Measurements from ENCODE around the gene INPP5B.

DNA sequence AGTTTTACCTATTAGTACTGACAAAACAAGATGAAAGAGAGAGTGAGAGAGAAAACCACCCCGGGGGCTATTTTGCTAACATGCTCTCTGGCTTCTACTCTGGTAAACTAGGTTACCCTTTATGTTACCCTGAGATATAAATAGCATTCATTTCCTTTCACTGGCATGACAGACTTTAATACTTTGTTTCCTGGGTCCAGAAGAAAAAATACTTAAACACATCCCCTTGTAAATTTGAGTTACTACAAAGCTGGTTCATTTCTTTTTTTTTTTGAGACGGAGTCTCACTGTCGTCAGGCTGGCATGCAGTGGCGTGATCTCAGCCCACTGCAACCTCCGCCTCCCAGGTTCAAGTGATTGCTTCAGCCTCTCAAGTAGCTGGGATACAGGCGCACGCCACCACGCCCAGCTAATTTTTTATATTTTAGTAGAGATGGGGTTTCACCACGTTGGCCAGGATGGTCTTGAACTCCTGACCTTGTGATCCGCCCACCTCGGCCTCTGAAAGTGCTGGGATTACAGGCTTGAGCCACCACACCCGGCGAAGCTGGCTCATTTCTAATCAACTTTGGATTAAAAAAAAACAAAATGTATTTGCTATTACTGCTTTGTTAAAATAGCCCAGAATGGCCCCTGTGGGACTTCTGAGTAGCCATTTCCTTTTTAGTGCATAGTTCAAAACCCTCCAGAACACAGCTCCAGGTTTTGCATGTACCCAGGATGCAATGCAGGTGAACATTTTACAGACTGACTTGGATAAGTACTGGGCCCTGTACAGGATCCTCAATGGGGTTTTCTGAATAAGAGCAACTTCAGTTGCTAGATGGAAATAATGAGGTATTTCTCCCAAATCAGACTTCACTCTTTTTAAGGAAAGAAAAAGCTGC, 20.6 kb downstream of the INPP5B start:
- TF ChIP-seq, protein P1, sequence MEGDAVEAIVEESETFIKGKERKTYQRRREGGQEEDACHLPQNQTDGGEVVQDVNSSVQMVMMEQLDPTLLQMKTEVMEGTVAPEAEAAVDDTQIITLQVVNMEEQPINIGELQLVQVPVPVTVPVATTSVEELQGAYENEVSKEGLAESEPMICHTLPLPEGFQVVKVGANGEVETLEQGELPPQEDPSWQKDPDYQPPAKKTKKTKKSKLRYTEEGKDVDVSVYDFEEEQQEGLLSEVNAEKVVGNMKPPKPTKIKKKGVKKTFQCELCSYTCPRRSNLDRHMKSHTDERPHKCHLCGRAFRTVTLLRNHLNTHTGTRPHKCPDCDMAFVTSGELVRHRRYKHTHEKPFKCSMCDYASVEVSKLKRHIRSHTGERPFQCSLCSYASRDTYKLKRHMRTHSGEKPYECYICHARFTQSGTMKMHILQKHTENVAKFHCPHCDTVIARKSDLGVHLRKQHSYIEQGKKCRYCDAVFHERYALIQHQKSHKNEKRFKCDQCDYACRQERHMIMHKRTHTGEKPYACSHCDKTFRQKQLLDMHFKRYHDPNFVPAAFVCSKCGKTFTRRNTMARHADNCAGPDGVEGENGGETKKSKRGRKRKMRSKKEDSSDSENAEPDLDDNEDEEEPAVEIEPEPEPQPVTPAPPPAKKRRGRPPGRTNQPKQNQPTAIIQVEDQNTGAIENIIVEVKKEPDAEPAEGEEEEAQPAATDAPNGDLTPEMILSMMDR (IDR thresholded peaks at IDR 0.05), result no peak
- TF ChIP-seq, protein P2, sequence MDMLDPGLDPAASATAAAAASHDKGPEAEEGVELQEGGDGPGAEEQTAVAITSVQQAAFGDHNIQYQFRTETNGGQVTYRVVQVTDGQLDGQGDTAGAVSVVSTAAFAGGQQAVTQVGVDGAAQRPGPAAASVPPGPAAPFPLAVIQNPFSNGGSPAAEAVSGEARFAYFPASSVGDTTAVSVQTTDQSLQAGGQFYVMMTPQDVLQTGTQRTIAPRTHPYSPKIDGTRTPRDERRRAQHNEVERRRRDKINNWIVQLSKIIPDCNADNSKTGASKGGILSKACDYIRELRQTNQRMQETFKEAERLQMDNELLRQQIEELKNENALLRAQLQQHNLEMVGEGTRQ (CRISPR knock-in tag; IDR thresholded peaks at IDR 0.05), result no peak
- TF ChIP-seq JUN (CRISPR knock-in tag; IDR thresholded peaks at IDR 0.05) (no peak), NR3C1 (CRISPR knock-in tag; conservative IDR thresholded peaks at IDR 0.05; ENCODE audit: low read depth) (no peak), SP1 (CRISPR knock-in tag; conservative IDR thresholded peaks at IDR 0.05) (no peak), NFYB (CRISPR knock-in tag; conservative IDR thresholded peaks at IDR 0.05; ENCODE audit: low read depth) (no peak), ZNF232 (CRISPR knock-in tag; IDR thresholded peaks at IDR 0.05) (no peak), TEAD1 (CRISPR knock-in tag; IDR thresholded peaks at IDR 0.05) (no peak)
- TF ChIP-seq, protein P3, sequence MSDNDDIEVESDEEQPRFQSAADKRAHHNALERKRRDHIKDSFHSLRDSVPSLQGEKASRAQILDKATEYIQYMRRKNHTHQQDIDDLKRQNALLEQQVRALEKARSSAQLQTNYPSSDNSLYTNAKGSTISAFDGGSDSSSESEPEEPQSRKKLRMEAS (CRISPR knock-in tag; IDR thresholded peaks at IDR 0.05), result no peak
- TF ChIP-seq, protein P4, sequence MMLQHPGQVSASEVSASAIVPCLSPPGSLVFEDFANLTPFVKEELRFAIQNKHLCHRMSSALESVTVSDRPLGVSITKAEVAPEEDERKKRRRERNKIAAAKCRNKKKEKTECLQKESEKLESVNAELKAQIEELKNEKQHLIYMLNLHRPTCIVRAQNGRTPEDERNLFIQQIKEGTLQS (CRISPR knock-in tag; conservative IDR thresholded peaks at IDR 0.05), result no peak
- TF ChIP-seq, protein P5, sequence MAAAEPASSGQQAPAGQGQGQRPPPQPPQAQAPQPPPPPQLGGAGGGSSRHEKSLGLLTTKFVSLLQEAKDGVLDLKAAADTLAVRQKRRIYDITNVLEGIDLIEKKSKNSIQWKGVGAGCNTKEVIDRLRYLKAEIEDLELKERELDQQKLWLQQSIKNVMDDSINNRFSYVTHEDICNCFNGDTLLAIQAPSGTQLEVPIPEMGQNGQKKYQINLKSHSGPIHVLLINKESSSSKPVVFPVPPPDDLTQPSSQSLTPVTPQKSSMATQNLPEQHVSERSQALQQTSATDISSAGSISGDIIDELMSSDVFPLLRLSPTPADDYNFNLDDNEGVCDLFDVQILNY (CRISPR knock-in tag; IDR thresholded peaks at IDR 0.05), result no peak
- TF ChIP-seq, protein P6, sequence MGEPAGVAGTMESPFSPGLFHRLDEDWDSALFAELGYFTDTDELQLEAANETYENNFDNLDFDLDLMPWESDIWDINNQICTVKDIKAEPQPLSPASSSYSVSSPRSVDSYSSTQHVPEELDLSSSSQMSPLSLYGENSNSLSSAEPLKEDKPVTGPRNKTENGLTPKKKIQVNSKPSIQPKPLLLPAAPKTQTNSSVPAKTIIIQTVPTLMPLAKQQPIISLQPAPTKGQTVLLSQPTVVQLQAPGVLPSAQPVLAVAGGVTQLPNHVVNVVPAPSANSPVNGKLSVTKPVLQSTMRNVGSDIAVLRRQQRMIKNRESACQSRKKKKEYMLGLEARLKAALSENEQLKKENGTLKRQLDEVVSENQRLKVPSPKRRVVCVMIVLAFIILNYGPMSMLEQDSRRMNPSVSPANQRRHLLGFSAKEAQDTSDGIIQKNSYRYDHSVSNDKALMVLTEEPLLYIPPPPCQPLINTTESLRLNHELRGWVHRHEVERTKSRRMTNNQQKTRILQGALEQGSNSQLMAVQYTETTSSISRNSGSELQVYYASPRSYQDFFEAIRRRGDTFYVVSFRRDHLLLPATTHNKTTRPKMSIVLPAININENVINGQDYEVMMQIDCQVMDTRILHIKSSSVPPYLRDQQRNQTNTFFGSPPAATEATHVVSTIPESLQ (CRISPR knock-in tag; IDR thresholded peaks at IDR 0.05), result no peak
